ENCODE results near the gene SIGLEC10. TPM values are rescaled to one million over a fixed set of nuclear protein-coding genes. Genes with fewer than 3 reads are reported as not detected.

The SIGLEC10 gene
- total RNA-seq, 1 experiment from 2014 or later = not detected

- no TSS peak for BruUV-seq (replicated peaks)
- H3K4me3 ChIP-seq = no peak overlapping the region
- no peaks in the 10 kb centered on the region for H3K79me2 ChIP-seq (ENCODE audit: low read depth)
- H3K36me3 ChIP-seq (ENCODE audit: low read depth) = no peaks in the 10 kb centered on the region
- H3K9me3 ChIP-seq (ENCODE audit: insufficient read depth, low read depth) = no peaks in the 10 kb centered on the region
- H3K27ac ChIP-seq = no peak overlapping the region
- no peak for DNase-seq
- H3K4me2 ChIP-seq = no peak overlapping the region
- intact Hi-C loops (cut with micrococcal nuclease; ENCODE audit: unreplicated experiment) = no loop called here
- H3K9me2 ChIP-seq (ENCODE audit: insufficient read depth) = no peaks in the 10 kb centered on the region
- TF ChIP-seq, protein P1, sequence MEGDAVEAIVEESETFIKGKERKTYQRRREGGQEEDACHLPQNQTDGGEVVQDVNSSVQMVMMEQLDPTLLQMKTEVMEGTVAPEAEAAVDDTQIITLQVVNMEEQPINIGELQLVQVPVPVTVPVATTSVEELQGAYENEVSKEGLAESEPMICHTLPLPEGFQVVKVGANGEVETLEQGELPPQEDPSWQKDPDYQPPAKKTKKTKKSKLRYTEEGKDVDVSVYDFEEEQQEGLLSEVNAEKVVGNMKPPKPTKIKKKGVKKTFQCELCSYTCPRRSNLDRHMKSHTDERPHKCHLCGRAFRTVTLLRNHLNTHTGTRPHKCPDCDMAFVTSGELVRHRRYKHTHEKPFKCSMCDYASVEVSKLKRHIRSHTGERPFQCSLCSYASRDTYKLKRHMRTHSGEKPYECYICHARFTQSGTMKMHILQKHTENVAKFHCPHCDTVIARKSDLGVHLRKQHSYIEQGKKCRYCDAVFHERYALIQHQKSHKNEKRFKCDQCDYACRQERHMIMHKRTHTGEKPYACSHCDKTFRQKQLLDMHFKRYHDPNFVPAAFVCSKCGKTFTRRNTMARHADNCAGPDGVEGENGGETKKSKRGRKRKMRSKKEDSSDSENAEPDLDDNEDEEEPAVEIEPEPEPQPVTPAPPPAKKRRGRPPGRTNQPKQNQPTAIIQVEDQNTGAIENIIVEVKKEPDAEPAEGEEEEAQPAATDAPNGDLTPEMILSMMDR (conservative IDR thresholded peaks at IDR 0.05) = no peak
- TF ChIP-seq EZH2 (IDR thresholded peaks at IDR 0.05; ENCODE audit: low read depth) = no peak
- no peaks in the 10 kb centered on the region for H3F3A ChIP-seq (ENCODE audit: insufficient read depth, low read depth)
- ChIA-PET CTCF (no interaction called here), POLR2A (ENCODE audit: unreplicated experiment) (interaction anchor here (0.6 kb wide), 1 partner anchor 902 kb away, joined by 3 read pairs; no protein-coding TSS in a partner anchor)
- H3K4me1 ChIP-seq (replicated peaks; ENCODE audit: insufficient read depth) = peaks cover 5% of the 10 kb centered on the region; the same call in 1 of the 2 replicates
- peaks cover 39% of the 10 kb centered on the region for H3K27me3 ChIP-seq (ENCODE audit: insufficient read depth, low read depth)
- no peak overlapping the region for H2AFZ ChIP-seq
- H4K20me1 ChIP-seq (ENCODE audit: insufficient read depth) = no peaks in the 10 kb centered on the region
Measured at GRCh38 chr19:51372021-51372648, 45.3 kb downstream of the SIGLEC10 start.

DNA sequence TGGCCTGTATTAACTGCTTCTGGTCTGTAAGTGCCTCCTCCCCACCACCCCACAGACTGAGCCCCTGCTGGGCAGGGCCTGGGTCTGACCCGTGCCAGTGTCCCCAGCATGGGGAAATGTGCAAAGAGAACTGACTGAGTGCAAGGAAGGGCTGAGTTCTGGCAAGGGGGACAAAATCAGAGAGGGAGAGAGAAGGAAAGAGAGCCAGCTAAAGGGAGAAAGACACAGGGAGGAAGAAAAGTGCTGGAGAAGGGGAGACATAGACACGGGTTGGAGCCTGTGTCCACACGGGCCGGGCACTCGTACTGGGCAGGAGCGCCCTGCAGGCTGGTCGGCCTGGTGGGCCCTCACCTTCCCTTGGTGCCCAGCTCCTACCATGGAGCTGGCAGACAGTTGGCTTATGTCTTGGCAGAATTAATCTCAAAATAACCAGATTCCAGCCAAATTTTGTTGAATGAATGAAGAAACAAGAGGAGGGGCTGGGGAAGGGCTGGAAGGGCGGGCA lies 46.2 kb downstream of the SIGLEC10 start:
- Histone ChIP-seq H3K9me2 (ENCODE audit: insufficient read depth) (no peaks in the 10 kb centered on the region), H4K20me1 (ENCODE audit: insufficient read depth) (no peaks in the 10 kb centered on the region), H3K36me3 (ENCODE audit: low read depth) (no peaks in the 10 kb centered on the region), H3K27me3 (ENCODE audit: insufficient read depth, low read depth) (peaks cover 39% of the 10 kb centered on the region), H2AFZ (no peak overlapping the region), H3K9me3 (ENCODE audit: insufficient read depth, low read depth) (no peaks in the 10 kb centered on the region), H3F3A (ENCODE audit: insufficient read depth, low read depth) (peaks cover 6% of the 10 kb centered on the region), H3K4me3 (no peak overlapping the region), H3K27ac (no peak overlapping the region), H3K79me2 (ENCODE audit: low read depth) (no peaks in the 10 kb centered on the region), H3K4me1 (replicated peaks; ENCODE audit: insufficient read depth) (peaks cover 5% of the 10 kb centered on the region; the same call in 1 of the 2 replicates), H3K4me2 (no peak overlapping the region)
- CTCF ChIA-PET = no interaction called here
- POLR2A ChIA-PET (ENCODE audit: unreplicated experiment) = no interaction called here
- TF ChIP-seq, protein P1 (conservative IDR thresholded peaks at IDR 0.05) = no peak
- TF ChIP-seq EZH2 (IDR thresholded peaks at IDR 0.05; ENCODE audit: low read depth) = no peak
- BruUV-seq (replicated peaks) = no TSS peak
- intact Hi-C loops (cut with micrococcal nuclease; ENCODE audit: unreplicated experiment) = no loop called here
- no peak for DNase-seq

DNA sequence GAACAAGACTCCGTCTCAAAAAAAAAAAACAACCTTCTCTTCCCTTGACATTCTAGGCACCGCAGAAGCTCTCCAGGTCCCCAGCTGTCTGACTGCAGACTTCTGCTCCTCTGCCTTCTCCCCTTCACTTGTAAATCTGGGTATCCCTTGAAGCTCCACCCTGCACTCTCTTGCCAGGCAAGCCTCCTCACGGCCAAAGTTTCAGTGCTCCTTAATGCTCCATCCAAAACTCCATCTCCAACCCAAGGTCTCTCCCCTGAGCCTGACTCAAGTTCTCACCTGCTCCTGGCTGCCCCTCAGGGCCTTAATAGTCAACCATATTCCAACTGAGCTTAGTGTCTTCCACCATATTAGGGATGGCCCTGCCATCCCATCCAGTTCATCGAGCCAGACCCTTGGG lies 47.2 kb downstream of the SIGLEC10 start:
- TF ChIP-seq, protein P1 (conservative IDR thresholded peaks at IDR 0.05) = no peak
- TF ChIP-seq EZH2 (IDR thresholded peaks at IDR 0.05; ENCODE audit: low read depth) = no peak
- Histone ChIP-seq H4K20me1 (ENCODE audit: insufficient read depth) (no peaks in the 10 kb centered on the region), H3K27ac (no peak overlapping the region), H3K36me3 (ENCODE audit: low read depth) (no peaks in the 10 kb centered on the region), H3F3A (ENCODE audit: insufficient read depth, low read depth) (peaks cover 6% of the 10 kb centered on the region), H3K4me3 (no peak overlapping the region), H3K27me3 (ENCODE audit: insufficient read depth, low read depth) (peaks cover 39% of the 10 kb centered on the region), H3K4me2 (no peak overlapping the region), H3K9me2 (ENCODE audit: insufficient read depth) (no peaks in the 10 kb centered on the region), H2AFZ (no peak overlapping the region), H3K79me2 (ENCODE audit: low read depth) (peaks cover 9% of the 10 kb centered on the region), H3K4me1 (replicated peaks; ENCODE audit: insufficient read depth) (peaks cover 7% of the 10 kb centered on the region; the same call in 1 of the 2 replicates), H3K9me3 (ENCODE audit: insufficient read depth, low read depth) (no peaks in the 10 kb centered on the region)
- POLR2A ChIA-PET (ENCODE audit: unreplicated experiment) = no interaction called here
- no TSS peak for BruUV-seq (replicated peaks)
- intact Hi-C loops (cut with micrococcal nuclease; ENCODE audit: unreplicated experiment) = no loop called here
- CTCF ChIA-PET = no interaction called here
- peak in 1 of 2 experiments; percentile 11 for DNase-seq
